Suppressor macrophage (primary cell): Measurements from ENCODE around the gene SMARCD2.
A peak's percentile ranks its signal among the peaks of the same experiment; 100 is the strongest.

Experiments used
- DNase-seq, 4 experiments: peaks; one replicate each; pipeline ENCODE4 v3.0.0-alpha.2; 2020 to 2022

Gene SMARCD2

GRCh38 chr17:63832014-63832413 lies 10.5 kb downstream of the SMARCD2 start:
- DNase-seq: no peak

GRCh38 chr17:63831505-63831904 lies 11.0 kb downstream of the SMARCD2 start:
- no peak for DNase-seq

- DNase-seq: no peak
Measured at GRCh38 chr17:63830904-63831491, 11.5 kb downstream of the SMARCD2 start.

- no peak for DNase-seq
Measured at GRCh38 chr17:63830278-63830677, 12.2 kb downstream of the SMARCD2 start.

GRCh38 chr17:63828936-63829335 lies 13.5 kb downstream of the SMARCD2 start:
- no peak for DNase-seq

GRCh38 chr17:63827801-63828221 lies 14.7 kb downstream of the SMARCD2 start:
- DNase-seq: no peak

- DNase-seq: peak; percentile 96 to 98 (median 97)
Measured at GRCh38 chr17:63827002-63827800, 15.3 kb downstream of the SMARCD2 start, which contains the start of the genes FTSJ3 and PSMC5. Gene FTSJ3 (minus strand): TSS chr17:63827663. CDS start chr17:63826902, 761 bp downstream. Gene PSMC5 (plus strand): TSS chr17:63827431. CDS start chr17:63827491, 60 bp downstream.

- DNase-seq: peak; percentile 25 to 41 (median 36)
Measured at GRCh38 chr17:63826468-63827001, 15.9 kb downstream of the SMARCD2 start.

GRCh38 chr17:63824362-63824761 lies 18.1 kb downstream of the SMARCD2 start:
- DNase-seq: no peak

- DNase-seq: no peak
Measured at GRCh38 chr17:63823659-63824331, 18.7 kb downstream of the SMARCD2 start.

- no peak for DNase-seq
Measured at GRCh38 chr17:63822537-63822936, 19.9 kb downstream of the SMARCD2 start.

- DNase-seq: no peak
Measured at GRCh38 chr17:63821804-63822203, 20.7 kb downstream of the SMARCD2 start.

GRCh38 chr17:63820963-63821561 lies 21.4 kb downstream of the SMARCD2 start:
- no peak for DNase-seq

- no peak for DNase-seq
Measured at GRCh38 chr17:63819585-63820537, 22.6 kb downstream of the SMARCD2 start.

- no peak for DNase-seq
Measured at GRCh38 chr17:63819131-63819530, 23.4 kb downstream of the SMARCD2 start.

- no peak for DNase-seq
Measured at GRCh38 chr17:63817736-63818385, 24.6 kb downstream of the SMARCD2 start.

- no peak for DNase-seq
Measured at GRCh38 chr17:63816669-63817068, 25.8 kb downstream of the SMARCD2 start.

GRCh38 chr17:63816123-63816522 lies 26.4 kb downstream of the SMARCD2 start:
- DNase-seq: no peak

GRCh38 chr17:63809970-63810369 lies 32.5 kb downstream of the SMARCD2 start:
- DNase-seq: no peak

- DNase-seq: no peak
Measured at GRCh38 chr17:63805591-63805990, 36.9 kb downstream of the SMARCD2 start.

- DNase-seq: no peak
Measured at GRCh38 chr17:63804328-63804727, 38.2 kb downstream of the SMARCD2 start.
